IMR-90 (cell line): ENCODE data around the gene MMP2. TPM values are rescaled to one million over a fixed set of nuclear protein-coding genes. Genes with fewer than 3 reads are reported as not detected.

Experiments
- ATAC-seq: fragments of 200-7000 bp; cut with Tn5 transposase; 2 replicates; pipeline ENCODE4 v1.9.1; 2020; ENCODE audit warnings: low read depth, mild to moderate bottlenecking, moderate library complexity
- BruUV-seq: library from RNA; stranded (reverse); fragments of 400-500 nt; replicated peaks from 2 replicates; lab custom pipeline; 2021; lab: Mats Ljungman, UMichigan
- CTCF ChIA-PET: fragments of 300-600 bp; formaldehyde crosslinking; extraction: SDS; loops from one replicate; lab custom pipeline; 2021; ENCODE audit warnings: antibody characterized with exemption; lab: Yijun Ruan, JAX
- POLR2A ChIA-PET: fragments of 300-600 bp; sonication (Branson Sonifier 250); formaldehyde crosslinking; loops from one replicate; lab custom pipeline; 2022; ENCODE audit warnings: antibody characterized with exemption; ENCODE audit not compliant: unreplicated experiment; lab: Charles Lee
- DNase-seq: peaks from one replicate; pipeline ENCODE4 v3.0.0; 2013
- H2AFZ ChIP-seq: replicated peaks from 2 replicates; pipeline ENCODE3; 2013; ENCODE audit warnings: low read length, mild to moderate bottlenecking; ENCODE audit not compliant: poor library complexity
- H2AK5ac ChIP-seq: 2 replicates; pipeline ENCODE4 v1.6.1; 2013; ENCODE audit warnings: low read depth, low read length, inconsistent platforms
- H2AK9ac ChIP-seq: replicated peaks from 2 replicates; pipeline ENCODE3; 2013; ENCODE audit warnings: mild to moderate bottlenecking, low read depth, low read length, moderate library complexity; ENCODE audit not compliant: poor library complexity
- H2BK120ac ChIP-seq: 2 replicates; pipeline ENCODE4 v1.6.1; 2013; ENCODE audit warnings: low read depth, low read length, inconsistent platforms
- H2BK15ac ChIP-seq: 3 replicates; pipeline ENCODE4 v1.6.1; 2013; ENCODE audit warnings: low read depth, low read length, inconsistent platforms
- H2BK20ac ChIP-seq: 2 replicates; pipeline ENCODE4 v1.6.1; 2013; ENCODE audit warnings: low read depth, mild to moderate bottlenecking, inconsistent platforms, low read length, moderate library complexity
- H2BK5ac ChIP-seq: 2 replicates; pipeline ENCODE4 v1.6.1; 2013; ENCODE audit warnings: mild to moderate bottlenecking, low read depth, low read length, inconsistent platforms; ENCODE audit not compliant: poor library complexity, severe bottlenecking
- H3K14ac ChIP-seq: replicated peaks from 2 replicates; pipeline ENCODE4 v1.6.1; 2013; ENCODE audit warnings: low read depth, low read length, inconsistent platforms
- H3K18ac ChIP-seq: 2 replicates; pipeline ENCODE4 v1.6.1; 2013; ENCODE audit warnings: low read depth, low read length, control low read depth
- H3K23ac ChIP-seq: 2 replicates; pipeline ENCODE4 v1.6.1; 2013; ENCODE audit warnings: low read depth, low read length, inconsistent platforms
- H3K27ac ChIP-seq: 2 replicates; pipeline ENCODE4 v1.5.1; 2013; ENCODE audit warnings: mild to moderate bottlenecking, control low read depth, low read length; ENCODE audit not compliant: insufficient read depth
- H3K27me3 ChIP-seq: 2 replicates; pipeline ENCODE4 v1.6.1; 2013; ENCODE audit warnings: low read length; ENCODE audit not compliant: control insufficient read depth, insufficient read depth
- H3K36me3 ChIP-seq: 2 replicates; pipeline ENCODE4 v1.6.1; 2013; ENCODE audit warnings: low read length, mixed read lengths; ENCODE audit not compliant: control insufficient read depth, insufficient read depth
- H3K4ac ChIP-seq: 2 replicates; pipeline ENCODE4 v1.6.1; 2013; ENCODE audit warnings: low read depth, low read length, inconsistent platforms
- H3K4me1 ChIP-seq: 2 replicates; pipeline ENCODE4 v1.6.1; 2013; ENCODE audit warnings: low read length, mixed read lengths; ENCODE audit not compliant: control insufficient read depth, insufficient read depth
- H3K4me2 ChIP-seq: 2 replicates; pipeline ENCODE4 v1.6.1; 2013; ENCODE audit warnings: low read depth, mild to moderate bottlenecking, control low read depth, low read length, moderate library complexity
- H3K4me3 ChIP-seq: 2 replicates; pipeline ENCODE4 v1.5.1; 2013; ENCODE audit warnings: low read depth, mild to moderate bottlenecking, control low read depth, low read length, moderate library complexity; ENCODE audit not compliant: insufficient read depth
- H3K56ac ChIP-seq: 2 replicates; pipeline ENCODE4 v1.6.1; 2013; ENCODE audit warnings: low read length, inconsistent platforms; ENCODE audit not compliant: insufficient read depth; ENCODE audit errors: extremely low read depth
- H3K79me1 ChIP-seq, 2 experiments: 2 replicates each; pipeline ENCODE4 v1.6.1; 2013; ENCODE audit warnings: low read length in 2 of 2, inconsistent platforms in 1 of 2, low read depth in 1 of 2
- H3K9ac ChIP-seq: 2 replicates; pipeline ENCODE4 v1.6.1; 2013; ENCODE audit warnings: low read depth, low read length, control low read depth
- H3K9me1 ChIP-seq: 2 replicates; pipeline ENCODE4 v1.6.1; 2013; ENCODE audit warnings: low read length, inconsistent platforms; ENCODE audit not compliant: insufficient read depth
- H3K9me3 ChIP-seq: 2 replicates; pipeline ENCODE4 v1.6.1; 2013; ENCODE audit warnings: low read length; ENCODE audit not compliant: control insufficient read depth, insufficient read depth
- H4K20me1 ChIP-seq: 2 replicates; pipeline ENCODE4 v1.6.1; 2013; ENCODE audit warnings: low read length, inconsistent platforms; ENCODE audit not compliant: insufficient read depth
- H4K5ac ChIP-seq: 2 replicates; pipeline ENCODE4 v1.6.1; 2013; ENCODE audit warnings: mild to moderate bottlenecking, low read depth, low read length, control low read depth
- H4K8ac ChIP-seq, 2 experiments: 2 replicates each; pipeline ENCODE4 v1.6.1; 2013; ENCODE audit warnings: low read depth in 2 of 2, low read length in 2 of 2, control low read depth in 1 of 2, inconsistent platforms in 1 of 2
- H4K91ac ChIP-seq: 2 replicates; pipeline ENCODE4 v1.6.1; 2013; ENCODE audit warnings: low read depth, low read length, inconsistent platforms; ENCODE audit not compliant: insufficient read depth
- CTCF ChIP-seq: conservative IDR thresholded peaks from 2 replicates; pipeline ENCODE4 v1.5.1; 2012; ENCODE audit warnings: mild to moderate bottlenecking, low read depth, low read length, improper control_type of control experiment
- POLR2A ChIP-seq: IDR thresholded peaks from 2 replicates; pipeline ENCODE4 v1.6.1; 2012; ENCODE audit warnings: mild to moderate bottlenecking, low read depth, low read length
- WGBS, 2 experiments: methylation state at CpG; one replicate each; pipeline versions ENCODE4 v1.1.5 to v1.1.7; 2013; ENCODE audit warnings: missing lambda C conversion rate in 2 of 2; ENCODE audit not compliant: insufficient read length in 1 of 2; ENCODE audit errors: extremely low coverage in 2 of 2; 5-methylcytosine and 5-hydroxymethylcytosine counted together
- dilution Hi-C: fragments of 300-500 bp; cut with HindIII; formaldehyde crosslinking; loops from one replicate; pipeline ENCODE4 v1.14.3; 2018; ENCODE audit warnings: low sequenced_read_pairs; ENCODE audit not compliant: unreplicated experiment
- in situ Hi-C: fragments of 300-500 bp; cut with MboI; formaldehyde crosslinking; loops from 3 replicates; pipeline ENCODE4 v1.14.3; 2019; ENCODE audit warnings: low sequenced_read_pairs, inconsistent platforms, mixed read lengths
- intact Hi-C: fragments of 100-400 bp; cut with micrococcal nuclease; formaldehyde crosslinking; loops from 2 replicates; pipeline ENCODE4 v1.10.0; 2022
- polyA plus RNA-seq, 3 experiments: library from polyadenylated mRNA; depleted of rRNA; stranded (reverse); fragments of >200 nt; gene quantifications; 2 replicates each; pipeline ENCODE4 v1.2.3, GENCODE V29; 2012; ENCODE audit warnings: low replicate concordance in 1 of 3
- total RNA-seq: library from RNA; depleted of rRNA; stranded (reverse); fragments of >200 nt; gene quantifications from 2 replicates; pipeline ENCODE4 v1.2.3, GENCODE V29; 2012

The MMP2 gene
- total and polyA plus RNA-seq, 2 of the 4 experiments (the other 2 are of a cell fraction), result 240 to 574 TPM

DNA sequence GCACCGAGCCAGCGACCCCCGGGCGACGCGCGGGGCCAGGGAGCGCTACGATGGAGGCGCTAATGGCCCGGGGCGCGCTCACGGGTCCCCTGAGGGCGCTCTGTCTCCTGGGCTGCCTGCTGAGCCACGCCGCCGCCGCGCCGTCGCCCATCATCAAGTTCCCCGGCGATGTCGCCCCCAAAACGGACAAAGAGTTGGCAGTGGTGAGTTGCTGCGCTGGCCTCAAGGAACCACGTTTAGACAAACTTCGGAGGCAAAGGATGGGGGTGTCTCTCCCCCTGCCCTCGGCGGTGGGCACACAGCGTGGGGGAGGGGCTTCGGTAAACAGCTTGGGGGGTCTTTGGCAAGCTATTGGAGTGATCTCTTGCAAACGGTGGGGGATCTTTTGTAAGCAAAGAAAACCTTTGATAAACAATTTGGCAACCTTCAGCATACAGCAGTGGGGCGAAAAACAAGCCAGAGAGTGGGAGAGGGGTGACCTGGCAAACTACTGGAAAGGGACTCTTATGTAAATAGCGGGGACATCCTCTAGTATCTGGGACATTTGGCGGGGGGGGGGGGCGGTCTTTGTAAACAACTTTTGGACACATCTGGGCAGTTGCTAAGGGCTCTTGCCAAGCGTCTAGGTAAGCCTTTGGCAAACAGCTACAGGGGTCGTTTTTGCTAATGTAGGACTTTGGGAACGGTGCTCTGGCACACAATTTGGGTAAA is 587 bp downstream of the MMP2 start:
- Histone ChIP-seq H3K79me1 (peaks cover 34 to 48% of the 10 kb centered on the region in 2 experiments), H3K18ac (peak overlapping the region; percentile 87), H3K56ac (peak overlapping the region; percentile 90), H2BK5ac (peak overlapping the region; percentile 51), H4K8ac (peak overlapping the region; percentile 85 to 86), H2BK15ac (peak overlapping the region; percentile 67; the same call in 2 of the 3 replicates), H2BK20ac (peak overlapping the region; percentile 50; the same call in 1 of the 2 replicates), H3K27ac (peak overlapping the region; percentile 85), H2AK9ac (peak overlapping the region; percentile 98), H4K5ac (peak overlapping the region; percentile 66), H3K9me1 (peaks cover 19% of the 10 kb centered on the region), H3K36me3 (peaks cover 21% of the 10 kb centered on the region), H3K9me3 (no peaks in the 10 kb centered on the region), H3K9ac (peak overlapping the region; percentile 76), H3K27me3 (no peaks in the 10 kb centered on the region), H2AFZ (peak overlapping the region; percentile 91), H4K20me1 (peaks cover 23% of the 10 kb centered on the region; the same call in 1 of the 2 replicates), H2BK120ac (peak overlapping the region; percentile 90), H3K4me3 (peak overlapping the region; percentile 85), H3K4me1 (peaks cover 9% of the 10 kb centered on the region), H2AK5ac (peak overlapping the region; percentile 59), H3K4me2 (peak overlapping the region; percentile 81), H4K91ac (peak overlapping the region; percentile 89), H3K4ac (peak overlapping the region; percentile 97), H3K14ac (peak overlapping the region; percentile 92), H3K23ac (peak overlapping the region; percentile 96)
- intact Hi-C loops (loop anchor here (1.0 to 2.0 kb wide), 2 partner anchors 15 to 21 kb away; no protein-coding TSS in a partner anchor), dilution Hi-C loops (no loop called here), in situ Hi-C loops (loop anchor here (25.0 kb wide), 1 partner anchor 883 kb away; no protein-coding TSS in a partner anchor)
- TF ChIP-seq CTCF, result no peak
- peak; percentile 9 for TF ChIP-seq POLR2A
- WGBS, 2 experiments, result 2% methylated on average over 8 of the region's 41 CpGs; no CpG with 5 or more reads in 1 of the 2 experiments
- ChIA-PET CTCF (interaction anchor here (0.8 kb wide), 1 partner anchor 15 kb away, joined by 4 read pairs; no protein-coding TSS in a partner anchor), POLR2A (interaction anchor here (0.8 kb wide), 1 partner anchor 22 kb away, joined by 3 read pairs; no protein-coding TSS in a partner anchor)
- DNase-seq (no peak), ATAC-seq (peak; percentile 41)
- BruUV-seq, result no TSS peak
